BLaER1 (cell line): ENCODE results near the gene CCNG2.

Experiments
- H3K27ac ChIP-seq: shearing (Covaris generic); formaldehyde crosslinking; 2 replicates; pipeline ENCODE4 v1.8.1; 2022
- H3K27me3 ChIP-seq: shearing (Covaris generic); formaldehyde crosslinking; 2 replicates; pipeline ENCODE4 v1.8.1; 2022
- H3K36me3 ChIP-seq: shearing (Covaris generic); formaldehyde crosslinking; 2 replicates; pipeline ENCODE4 v1.8.1; 2022
- H3K4me1 ChIP-seq: shearing (Covaris generic); formaldehyde crosslinking; 2 replicates; pipeline ENCODE4 v1.8.1; 2022
- H3K4me2 ChIP-seq: shearing (Covaris generic); formaldehyde crosslinking; 2 replicates; pipeline ENCODE4 v1.8.1; 2022
- H3K4me3 ChIP-seq: shearing (Covaris generic); formaldehyde crosslinking; 2 replicates; pipeline ENCODE4 v1.8.1; 2022
- H3K9ac ChIP-seq: shearing (Covaris generic); formaldehyde crosslinking; 2 replicates; pipeline ENCODE4 v1.8.1; 2022
- H3K9me3 ChIP-seq: shearing (Covaris generic); formaldehyde crosslinking; 2 replicates; pipeline ENCODE4 v1.8.1; 2022
- H4K20me1 ChIP-seq: shearing (Covaris generic); formaldehyde crosslinking; 2 replicates; pipeline ENCODE4 v1.8.1; 2022
- Cebpa-rat ChIP-seq: shearing (Covaris generic); IDR thresholded peaks from 2 replicates; pipeline ENCODE4 v1.8.1; 2022

The CCNG2 gene, protein sequence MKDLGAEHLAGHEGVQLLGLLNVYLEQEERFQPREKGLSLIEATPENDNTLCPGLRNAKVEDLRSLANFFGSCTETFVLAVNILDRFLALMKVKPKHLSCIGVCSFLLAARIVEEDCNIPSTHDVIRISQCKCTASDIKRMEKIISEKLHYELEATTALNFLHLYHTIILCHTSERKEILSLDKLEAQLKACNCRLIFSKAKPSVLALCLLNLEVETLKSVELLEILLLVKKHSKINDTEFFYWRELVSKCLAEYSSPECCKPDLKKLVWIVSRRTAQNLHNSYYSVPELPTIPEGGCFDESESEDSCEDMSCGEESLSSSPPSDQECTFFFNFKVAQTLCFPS

DNA sequence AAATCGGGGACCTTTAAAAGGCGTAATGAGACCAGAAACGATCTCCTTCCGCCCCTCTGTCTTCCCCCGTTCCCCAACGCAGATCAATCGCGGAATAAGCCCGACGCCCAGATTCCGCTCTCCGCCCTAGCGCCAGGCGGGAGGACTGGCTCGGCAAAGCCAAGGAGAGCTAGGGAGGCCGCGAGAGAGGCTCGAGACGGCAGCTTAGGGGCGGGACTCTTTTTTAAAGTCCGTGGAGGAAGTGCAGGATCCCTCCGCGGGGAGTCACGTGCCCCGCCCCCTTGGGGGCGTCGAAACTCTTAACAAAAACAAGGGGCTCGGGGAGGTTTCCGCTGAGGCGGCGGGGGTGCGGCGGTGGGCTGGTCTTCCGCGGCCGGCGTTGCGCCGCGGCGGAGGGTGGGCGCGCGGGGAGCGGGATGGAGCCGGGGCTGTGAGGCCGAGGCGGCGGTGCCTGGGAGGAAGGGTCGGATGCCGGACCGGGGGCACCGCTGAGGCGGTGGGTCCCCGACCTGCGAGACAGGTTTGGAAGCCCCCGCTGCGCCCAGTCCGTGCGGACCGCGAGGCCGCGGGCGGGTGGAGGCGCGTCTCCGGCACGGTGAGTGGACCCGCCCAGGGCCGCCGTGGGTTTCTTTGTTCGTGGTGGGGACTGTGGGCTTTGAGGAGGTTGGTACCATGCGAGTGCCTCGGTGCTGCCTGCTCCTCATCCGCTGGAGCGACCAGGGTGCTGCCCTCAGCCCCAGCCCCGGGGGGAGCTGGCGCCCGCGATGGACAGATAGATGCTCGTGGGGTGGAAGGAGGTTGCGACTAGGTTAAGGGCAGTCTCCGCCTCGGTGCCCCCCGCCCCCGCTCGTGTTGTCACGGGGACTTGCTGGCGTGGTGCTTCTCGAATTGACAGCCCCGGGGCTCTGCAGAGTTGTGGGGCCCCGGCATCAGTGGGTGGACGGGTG lies at the start of gene CCNG2:
Gene CCNG2, plus strand, starts transcription at position 296 of the 947 bp plus-strand sequence. CDS start 1,326 bp downstream, outside the sequence.
- Histone ChIP-seq H4K20me1 (peaks cover 43% of the 10 kb centered on the region), H3K36me3 (peaks cover 37% of the 10 kb centered on the region), H3K4me2 (peak within 1 kb of the TSS; percentile 91), H3K9me3 (no peaks in the 10 kb centered on the region), H3K9ac (peak within 1 kb of the TSS; percentile 97), H3K4me3 (peak within 1 kb of the TSS; percentile 100), H3K27me3 (no peaks in the 10 kb centered on the region), H3K4me1 (peaks cover 69% of the 10 kb centered on the region), H3K27ac (peak within 1 kb of the TSS; percentile 96)
- no peak for TF ChIP-seq Cebpa-rat

DNA sequence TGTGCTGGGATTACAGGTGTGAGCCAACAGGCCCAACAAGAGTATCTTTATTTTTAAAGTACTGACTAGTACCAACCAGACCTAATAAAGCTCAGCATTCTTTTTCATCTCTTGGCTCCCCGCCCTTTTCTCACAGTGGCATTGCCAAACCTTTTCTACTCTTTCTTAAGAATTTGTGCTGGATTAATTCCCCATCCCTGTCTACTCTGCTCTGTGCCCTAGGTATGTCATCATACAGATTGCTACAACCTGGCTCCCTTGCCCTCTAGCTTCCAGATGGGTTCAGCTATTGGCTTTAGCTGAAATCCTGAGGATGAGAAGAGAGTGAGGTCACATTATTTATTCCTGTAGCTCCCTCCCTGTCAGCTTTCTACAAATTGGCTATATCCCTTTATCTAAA lies 46.3 kb upstream of the CCNG2 start:
- Histone ChIP-seq H3K27ac (no peak overlapping the region), H3K4me1 (no peaks in the 10 kb centered on the region), H3K36me3 (no peaks in the 10 kb centered on the region), H3K4me2 (no peak overlapping the region), H3K9me3 (no peaks in the 10 kb centered on the region; the same call in 1 of the 2 replicates), H3K9ac (no peak overlapping the region), H4K20me1 (no peaks in the 10 kb centered on the region), H3K27me3 (no peaks in the 10 kb centered on the region), H3K4me3 (no peak overlapping the region)
- no peak for TF ChIP-seq Cebpa-rat

DNA sequence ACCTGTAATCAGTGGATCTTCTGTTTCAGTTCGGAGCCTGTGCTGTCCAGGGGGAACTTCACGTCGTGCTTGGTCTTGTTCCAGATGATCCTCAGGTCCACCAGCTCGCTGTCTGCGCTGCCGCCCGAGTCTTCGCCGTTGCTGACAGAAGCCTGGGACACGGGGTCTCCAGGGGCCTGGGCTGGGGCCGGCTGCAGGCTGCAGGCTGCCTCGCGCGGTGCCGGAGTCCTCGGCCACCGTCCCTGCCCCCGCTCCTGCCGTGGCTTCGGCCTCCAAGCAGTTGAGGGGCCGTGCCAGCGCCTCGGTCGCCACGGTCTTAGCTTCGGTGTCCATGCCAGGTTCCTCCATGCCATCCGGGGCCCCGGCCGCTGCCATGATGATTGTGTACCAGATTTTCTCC lies 43.9 kb upstream of the CCNG2 start:
- TF ChIP-seq Cebpa-rat = no peak
- Histone ChIP-seq H3K9ac (no peak overlapping the region), H3K27me3 (no peaks in the 10 kb centered on the region)

DNA sequence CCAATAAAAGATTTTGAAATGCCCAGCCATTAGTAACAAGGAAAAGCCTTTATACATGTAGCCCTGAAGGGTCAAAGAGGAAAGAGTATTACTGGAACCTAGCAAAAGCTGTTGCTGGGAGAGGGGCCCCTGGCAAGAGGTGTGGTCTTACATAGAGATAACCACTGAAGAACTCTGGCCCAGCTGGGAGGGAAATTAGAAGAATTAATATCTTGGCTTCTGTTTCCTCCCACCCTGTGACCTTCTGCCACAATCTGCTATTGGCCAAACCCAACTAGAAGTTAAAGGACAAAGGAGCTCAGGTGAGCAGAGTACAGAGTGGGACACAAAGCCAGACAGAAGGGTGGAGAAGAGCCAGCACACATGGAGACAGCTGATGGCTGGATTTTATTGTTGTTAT lies 39.3 kb upstream of the CCNG2 start:
- H3K9ac ChIP-seq = no peak overlapping the region
- 0 out of 2 replicates have a peak, but pooled peaks cover 4% of the 10 kb centered on the region for H3K9me3 ChIP-seq
- no peaks in the 10 kb centered on the region for H4K20me1 ChIP-seq
- H3K27ac ChIP-seq = no peak overlapping the region
- no peaks in the 10 kb centered on the region for H3K4me1 ChIP-seq
- no peaks in the 10 kb centered on the region for H3K36me3 ChIP-seq
- no peak overlapping the region for H3K4me3 ChIP-seq
- no peak for TF ChIP-seq Cebpa-rat
- H3K27me3 ChIP-seq = no peaks in the 10 kb centered on the region
- no peak overlapping the region for H3K4me2 ChIP-seq

More for the DNA sequence above, 43.9 kb upstream of the CCNG2 start:
- Histone ChIP-seq H4K20me1 (no peaks in the 10 kb centered on the region), H3K27ac (no peak overlapping the region), H3K4me1 (no peaks in the 10 kb centered on the region), H3K9me3 (no peaks in the 10 kb centered on the region), H3K4me2 (no peak overlapping the region), H3K4me3 (no peak overlapping the region), H3K36me3 (no peaks in the 10 kb centered on the region)

DNA sequence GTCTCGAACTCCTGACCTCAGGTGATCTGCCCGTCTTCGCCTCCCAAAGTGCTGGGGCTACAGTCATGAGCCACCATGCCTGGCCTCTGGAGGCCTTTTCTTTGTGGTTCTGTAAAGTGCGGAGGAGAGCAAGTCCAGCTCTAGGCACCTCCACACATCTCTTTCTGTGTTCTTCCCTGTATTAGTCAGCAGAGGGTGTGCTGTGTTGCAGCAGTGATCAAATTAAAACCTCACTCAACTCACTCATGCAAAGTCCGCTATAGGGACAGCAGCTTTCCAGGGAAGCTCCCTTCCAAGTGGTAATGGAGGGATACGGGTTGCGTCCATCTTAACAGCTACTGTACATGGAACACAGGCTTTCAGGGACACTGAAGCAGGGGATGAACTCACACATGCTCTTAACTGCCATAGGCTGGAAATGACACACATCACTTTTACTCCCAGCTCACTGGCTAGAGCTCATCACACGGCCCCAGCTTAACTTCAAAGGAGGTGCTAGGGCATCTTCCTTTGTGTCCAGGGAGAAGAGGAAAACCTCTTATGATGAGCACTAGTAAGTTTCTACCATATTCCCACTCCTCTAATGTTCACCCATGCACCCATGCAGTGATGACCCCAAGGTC lies 36.0 kb upstream of the CCNG2 start:
- H3K27me3 ChIP-seq = no peaks in the 10 kb centered on the region
- no peaks in the 10 kb centered on the region for H3K36me3 ChIP-seq
- H3K4me1 ChIP-seq = no peaks in the 10 kb centered on the region
- H3K9me3 ChIP-seq = 0 out of 2 replicates have a peak, but pooled peaks cover 4% of the 10 kb centered on the region
- TF ChIP-seq Cebpa-rat = no peak
- no peak overlapping the region for H3K9ac ChIP-seq
- no peaks in the 10 kb centered on the region for H4K20me1 ChIP-seq
- H3K27ac ChIP-seq = no peak overlapping the region
- no peak overlapping the region for H3K4me3 ChIP-seq
- H3K4me2 ChIP-seq = no peak overlapping the region

DNA sequence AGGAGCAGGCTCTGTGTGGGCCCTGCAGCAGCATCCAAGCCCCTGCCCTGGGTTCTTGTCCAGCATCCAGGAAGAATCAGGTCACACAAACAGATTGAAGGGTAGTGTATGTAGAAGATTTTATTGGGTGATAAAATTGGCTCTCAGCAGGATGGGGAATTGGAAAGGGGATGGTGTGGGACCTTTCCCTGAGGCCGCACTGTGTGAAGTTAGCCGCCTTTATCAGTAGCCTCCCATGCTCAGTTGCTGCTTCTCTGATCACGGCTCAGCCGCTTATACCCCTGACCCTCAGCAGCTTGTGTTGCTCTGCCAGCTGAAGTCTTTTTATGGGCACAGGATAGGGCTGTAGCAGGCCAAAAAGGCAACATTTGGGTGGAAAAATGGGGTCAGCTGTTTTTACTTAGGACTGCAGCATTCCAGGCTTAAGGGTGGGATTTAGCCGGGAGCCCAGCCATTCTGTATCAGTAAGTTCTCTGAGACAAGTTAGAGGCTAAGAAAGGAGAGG lies 35.2 kb upstream of the CCNG2 start:
- Histone ChIP-seq H3K36me3 (no peaks in the 10 kb centered on the region), H3K9ac (no peak overlapping the region), H3K27me3 (no peaks in the 10 kb centered on the region), H4K20me1 (no peaks in the 10 kb centered on the region), H3K4me1 (peaks cover 8% of the 10 kb centered on the region), H3K27ac (no peak overlapping the region), H3K4me2 (no peak overlapping the region), H3K4me3 (no peak overlapping the region), H3K9me3 (0 out of 2 replicates have a peak, but pooled peaks cover 4% of the 10 kb centered on the region)
- TF ChIP-seq Cebpa-rat = no peak

DNA sequence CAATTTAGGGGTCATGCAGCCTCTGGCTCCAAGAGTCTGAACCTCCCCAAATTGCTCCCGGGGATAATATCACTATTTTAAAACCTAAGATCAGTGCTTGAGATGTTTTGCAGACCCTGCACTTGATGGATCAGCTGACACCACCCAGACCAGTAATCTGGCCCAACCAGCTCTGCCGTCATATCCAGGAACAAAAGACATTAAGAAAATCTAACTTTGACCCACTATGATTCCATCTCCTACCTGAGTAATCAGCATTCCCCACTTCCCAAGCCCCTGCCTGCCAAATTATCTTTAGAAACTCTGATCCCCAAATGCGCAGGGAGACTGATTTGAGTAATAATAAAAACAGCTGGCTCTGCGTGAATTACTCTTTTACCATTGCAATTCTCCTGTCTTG lies 34.4 kb upstream of the CCNG2 start:
- Histone ChIP-seq H3K36me3 (no peaks in the 10 kb centered on the region), H3K4me1 (peaks cover 16% of the 10 kb centered on the region), H3K4me2 (no peak overlapping the region), H3K9me3 (0 out of 2 replicates have a peak, but pooled peaks cover 7% of the 10 kb centered on the region), H3K27ac (no peak overlapping the region), H3K9ac (no peak overlapping the region), H3K27me3 (no peaks in the 10 kb centered on the region), H3K4me3 (no peak overlapping the region), H4K20me1 (no peaks in the 10 kb centered on the region)
- no peak for TF ChIP-seq Cebpa-rat

DNA sequence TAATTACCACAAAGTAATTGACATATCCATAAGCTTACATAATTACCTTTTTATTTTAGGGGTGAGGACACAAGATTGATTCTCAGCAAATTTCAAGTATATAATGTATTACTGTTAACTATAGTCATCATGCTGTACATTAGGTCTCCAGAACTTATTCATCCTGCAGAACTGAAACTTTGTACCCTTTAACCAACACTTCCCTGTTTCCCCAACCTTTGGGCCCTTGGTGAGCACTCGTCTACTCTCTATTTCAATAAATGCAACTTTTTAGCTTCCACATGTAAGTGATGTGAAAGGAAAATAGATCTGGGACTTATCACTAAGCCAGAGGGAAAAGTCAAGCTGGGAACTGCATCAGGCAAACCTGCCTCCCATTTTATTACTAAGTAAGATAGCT lies 33.6 kb upstream of the CCNG2 start:
- no peaks in the 10 kb centered on the region for H4K20me1 ChIP-seq
- no peak for TF ChIP-seq Cebpa-rat
- no peak overlapping the region for H3K4me2 ChIP-seq
- 0 out of 2 replicates have a peak, but pooled peaks cover 7% of the 10 kb centered on the region for H3K9me3 ChIP-seq
- H3K9ac ChIP-seq = no peak overlapping the region
- H3K27me3 ChIP-seq = no peaks in the 10 kb centered on the region
- peaks cover 24% of the 10 kb centered on the region for H3K4me1 ChIP-seq
- H3K36me3 ChIP-seq = no peaks in the 10 kb centered on the region
- H3K4me3 ChIP-seq = no peak overlapping the region
- no peak overlapping the region for H3K27ac ChIP-seq

DNA sequence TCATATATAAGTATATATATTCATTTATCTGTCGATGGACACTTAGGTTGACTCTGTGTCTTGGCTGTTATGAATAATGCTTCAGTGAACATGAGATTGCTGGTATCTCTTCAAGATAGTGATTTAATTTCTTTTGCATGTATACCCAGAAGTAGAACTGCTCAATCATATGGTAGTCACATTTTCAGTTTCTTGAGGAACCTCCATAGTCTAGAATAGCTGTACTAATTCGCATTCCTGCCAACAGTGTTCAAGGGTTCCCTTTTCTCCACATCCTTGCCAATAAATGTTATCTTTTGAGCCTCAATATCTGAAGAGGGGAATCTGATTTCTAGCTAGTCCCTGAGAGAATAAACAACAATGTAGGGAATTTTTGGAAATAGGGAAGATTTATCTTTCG lies 32.4 kb upstream of the CCNG2 start:
- H3K36me3 ChIP-seq = no peaks in the 10 kb centered on the region
- H3K27ac ChIP-seq = no peak overlapping the region
- peaks cover 24% of the 10 kb centered on the region for H3K4me1 ChIP-seq
- no peak overlapping the region for H3K4me3 ChIP-seq
- TF ChIP-seq Cebpa-rat = no peak
- H3K9ac ChIP-seq = no peak overlapping the region
- H3K9me3 ChIP-seq = 0 out of 2 replicates have a peak, but pooled peaks cover 15% of the 10 kb centered on the region
- no peaks in the 10 kb centered on the region for H4K20me1 ChIP-seq
- no peaks in the 10 kb centered on the region for H3K27me3 ChIP-seq
- H3K4me2 ChIP-seq = no peak overlapping the region
